ENCODE data around the gene CD38. TPM values are rescaled to one million over a fixed set of nuclear protein-coding genes. Genes with fewer than 3 reads are reported as not detected.
"Not testable (repeated sequence)": the region's sequence is repeated elsewhere in the genome, so short reads cannot be mapped to it uniquely, and the experiment has no call there.

Gene CD38
- 0.94 TPM for polyA plus RNA-seq (ENCODE audit: insufficient read length)

DNA sequence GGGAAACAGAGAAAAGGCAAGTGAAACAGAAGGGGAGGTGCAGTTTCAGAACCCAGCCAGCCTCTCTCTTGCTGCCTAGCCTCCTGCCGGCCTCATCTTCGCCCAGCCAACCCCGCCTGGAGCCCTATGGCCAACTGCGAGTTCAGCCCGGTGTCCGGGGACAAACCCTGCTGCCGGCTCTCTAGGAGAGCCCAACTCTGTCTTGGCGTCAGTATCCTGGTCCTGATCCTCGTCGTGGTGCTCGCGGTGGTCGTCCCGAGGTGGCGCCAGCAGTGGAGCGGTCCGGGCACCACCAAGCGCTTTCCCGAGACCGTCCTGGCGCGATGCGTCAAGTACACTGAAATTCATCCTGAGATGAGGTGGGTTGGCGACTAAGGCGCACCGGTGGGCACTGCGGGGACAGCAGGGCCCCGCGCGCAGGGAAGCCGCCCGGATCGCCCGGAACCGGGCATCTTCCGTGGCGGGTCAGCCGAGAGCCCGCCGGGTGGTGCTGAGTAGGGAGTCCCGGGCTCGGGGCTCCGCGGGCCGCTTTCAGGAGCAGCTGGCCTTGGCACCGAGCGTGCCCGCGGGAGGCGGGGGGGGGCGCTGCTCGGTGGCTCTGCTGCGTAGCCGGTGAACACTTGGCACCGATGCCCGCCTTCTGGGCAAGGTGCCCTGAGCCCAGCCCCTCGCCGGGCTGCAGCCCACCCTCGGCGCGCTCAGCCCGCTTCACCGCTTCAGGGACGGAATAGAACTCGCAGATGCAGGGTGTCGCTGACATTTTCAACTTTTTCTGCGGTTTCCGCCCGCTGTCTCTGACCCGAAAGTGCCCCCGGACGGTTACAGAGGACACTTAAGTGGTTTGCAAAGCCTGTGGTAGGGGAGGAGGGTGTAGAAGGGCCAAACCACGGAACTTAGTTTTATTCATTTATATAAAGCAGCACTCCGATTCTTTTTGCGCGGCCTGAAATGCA is at the start of gene CD38:
Gene CD38 (plus strand): TSS at position 40 of the 953 bp plus-strand sequence. CDS start 87 bp downstream, at position 127.
- no peak for DNase-seq (ENCODE audit: low read depth)

DNA sequence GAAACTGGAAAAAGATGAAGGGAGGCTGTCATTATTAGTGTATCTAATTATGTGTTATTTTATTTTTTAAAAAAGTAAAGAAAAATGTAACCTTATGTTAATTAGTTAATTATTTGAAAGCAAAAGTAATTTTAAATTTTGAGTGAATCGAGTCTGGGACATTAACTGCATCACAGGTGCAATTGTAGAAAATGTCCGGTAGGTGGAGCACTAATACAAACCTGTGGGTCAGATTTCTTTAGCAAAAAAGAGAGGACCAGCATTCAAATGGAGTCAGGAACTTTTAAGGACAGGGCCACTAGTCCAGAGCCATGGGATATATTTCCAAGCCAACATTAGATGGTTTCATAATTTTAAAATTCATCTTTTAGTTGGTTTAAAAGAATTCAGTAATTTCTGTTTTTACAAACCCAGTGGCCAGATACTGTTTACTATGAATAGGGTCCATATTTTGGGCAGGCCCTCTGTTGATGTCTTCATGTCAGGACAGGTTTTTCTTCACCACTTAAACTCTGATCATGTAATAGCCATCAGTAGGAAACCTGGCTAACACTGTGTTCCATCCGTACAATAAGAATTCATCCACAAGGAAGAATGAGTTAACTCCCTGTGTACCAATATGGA is 48.1 kb upstream of the CD38 start:
- DNase-seq (ENCODE audit: low read depth), result no peak

GRCh38 chr4:15733061-15733460 is 45.1 kb upstream of the CD38 start:
- DNase-seq (ENCODE audit: low read depth), result not testable (repeated sequence)

DNA sequence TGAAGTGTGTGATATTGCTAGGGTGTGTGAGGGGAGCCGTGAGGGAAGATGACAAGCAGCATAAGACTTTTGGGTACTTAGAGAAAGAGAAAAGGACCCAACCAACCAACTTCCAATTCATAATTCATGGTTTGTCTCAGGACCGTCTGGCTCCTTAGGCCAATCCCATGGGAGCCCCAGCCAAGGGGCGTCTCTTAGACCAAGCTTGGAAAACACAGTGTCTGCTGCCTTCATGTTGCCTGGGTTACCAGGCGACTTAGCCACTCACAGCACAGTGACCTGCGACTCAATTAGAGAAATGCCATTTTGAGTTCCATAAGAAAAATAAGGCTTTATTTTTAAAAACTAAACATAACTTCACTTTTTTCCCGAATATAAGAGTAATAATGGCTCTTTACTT is 42.6 kb upstream of the CD38 start:
- DNase-seq (ENCODE audit: low read depth), result no peak

DNA sequence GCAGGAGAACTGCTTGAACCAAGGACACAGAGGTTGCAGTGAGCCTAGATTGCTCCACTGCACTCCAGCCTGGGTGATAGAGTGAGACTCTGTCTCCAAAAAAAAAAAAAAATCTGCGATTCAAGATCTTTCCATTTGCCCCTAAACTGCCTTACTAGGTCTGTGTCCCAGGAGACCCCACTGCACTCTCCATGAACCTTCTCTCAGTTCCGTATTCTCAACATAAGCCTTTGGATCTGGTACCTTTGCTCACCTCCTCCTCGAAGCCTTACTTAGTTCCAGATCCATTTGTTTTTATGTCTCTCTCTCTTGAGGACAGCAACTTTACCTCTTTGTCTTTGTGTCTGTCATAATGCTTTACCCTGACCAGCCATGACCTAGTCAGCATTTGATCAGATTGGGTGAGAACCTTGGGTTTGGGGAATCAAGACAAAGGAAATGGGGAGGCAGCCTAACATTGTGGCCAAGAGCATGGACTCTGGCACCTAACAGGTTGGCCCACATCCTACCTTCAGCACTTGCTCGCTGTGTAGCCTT is 41.5 kb upstream of the CD38 start:
- DNase-seq (ENCODE audit: low read depth), result no peak

GRCh38 chr4:15737255-15737654 is 40.9 kb upstream of the CD38 start:
- no peak for DNase-seq (ENCODE audit: low read depth)

- no peak for DNase-seq (ENCODE audit: low read depth)
Measured at GRCh38 chr4:15738877-15739276, 39.3 kb upstream of the CD38 start.

DNA sequence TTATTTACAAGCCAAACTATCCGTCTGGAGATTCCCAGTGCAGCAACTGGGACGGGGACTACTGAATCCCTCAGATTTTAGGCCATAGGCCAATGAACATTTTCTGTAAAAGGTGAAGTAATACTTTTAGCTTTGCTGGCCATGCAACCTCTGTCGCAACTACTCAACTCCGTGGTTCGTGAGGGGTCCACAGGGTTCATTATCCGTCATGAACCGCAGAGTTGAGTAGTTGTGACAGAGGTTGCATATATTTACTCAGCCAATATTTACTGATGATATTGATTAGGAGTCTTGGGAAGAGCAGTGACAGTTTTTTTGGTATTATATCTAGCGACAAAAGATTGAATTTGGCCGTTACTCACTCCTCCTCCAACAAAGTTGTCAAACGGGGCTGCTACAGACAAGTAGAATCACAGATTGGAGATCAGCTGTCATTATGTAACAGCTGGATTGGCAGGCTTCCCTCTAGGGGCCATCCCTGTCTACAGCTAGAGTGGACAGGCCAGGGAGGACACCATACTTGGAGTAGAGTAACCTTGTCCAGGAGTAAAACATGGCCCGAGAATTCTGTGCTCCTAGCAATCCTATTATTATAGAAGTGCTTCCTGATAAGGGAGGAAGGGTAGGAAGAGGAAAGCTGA is 37.2 kb upstream of the CD38 start:
- no peak for DNase-seq (ENCODE audit: low read depth)

- no peak for DNase-seq (ENCODE audit: low read depth)
Measured at GRCh38 chr4:15742083-15742582, 36.0 kb upstream of the CD38 start.

GRCh38 chr4:15742637-15743036 is 35.5 kb upstream of the CD38 start:
- no peak for DNase-seq (ENCODE audit: low read depth)

- DNase-seq (ENCODE audit: low read depth), result no peak
Measured at GRCh38 chr4:15744016-15744545, 34.0 kb upstream of the CD38 start.

- no peak for DNase-seq (ENCODE audit: low read depth)
Measured at GRCh38 chr4:15746110-15746509, 32.0 kb upstream of the CD38 start.

GRCh38 chr4:15749001-15749400 is 29.1 kb upstream of the CD38 start:
- DNase-seq (ENCODE audit: low read depth), result no peak

GRCh38 chr4:15751153-15751552 is 27.0 kb upstream of the CD38 start:
- DNase-seq (ENCODE audit: low read depth), result no peak

- no peak for DNase-seq (ENCODE audit: low read depth)
Measured at GRCh38 chr4:15753081-15753480, 25.0 kb upstream of the CD38 start.

DNA sequence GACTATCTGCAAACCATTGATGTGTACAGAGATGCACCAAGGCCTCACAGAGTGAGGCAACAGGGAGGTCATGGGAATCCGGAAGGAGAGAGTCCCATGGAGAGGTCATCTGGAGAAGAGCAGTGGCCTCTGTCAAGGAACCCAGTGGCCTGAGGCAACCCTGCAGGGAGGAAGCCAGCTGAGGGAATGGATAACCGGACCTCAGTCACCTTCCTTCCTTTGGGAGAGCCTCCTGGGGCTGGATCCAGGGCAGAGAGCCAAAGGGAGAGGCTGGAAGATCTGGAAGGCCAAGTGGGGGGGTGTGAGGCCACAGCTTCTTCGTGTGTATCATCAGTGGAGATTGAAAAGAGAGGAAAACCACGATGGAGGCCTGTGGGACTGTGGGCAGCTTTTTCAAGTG is 24.3 kb upstream of the CD38 start:
- no peak for DNase-seq (ENCODE audit: low read depth)

DNA sequence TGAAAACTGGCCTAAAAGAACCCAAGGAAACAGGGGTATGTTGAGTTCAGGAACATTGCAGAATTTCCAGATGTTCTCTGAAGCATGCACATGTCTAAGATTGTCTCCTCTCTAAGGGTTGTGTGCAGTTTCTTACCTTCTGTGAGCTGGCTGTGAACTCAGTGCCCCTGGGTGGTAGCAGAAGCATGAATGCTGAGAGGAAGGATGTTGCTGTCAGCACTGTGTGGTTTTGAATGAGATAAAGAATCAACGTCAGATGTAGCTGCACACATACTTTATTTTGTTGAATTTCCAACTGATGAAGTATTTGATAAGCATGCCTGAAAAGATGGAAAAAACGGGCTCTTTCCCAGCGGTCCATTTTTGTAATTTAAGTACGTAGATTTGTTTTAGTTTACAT is 23.8 kb upstream of the CD38 start:
- no peak for DNase-seq (ENCODE audit: low read depth)

- no peak for DNase-seq (ENCODE audit: low read depth)
Measured at GRCh38 chr4:15755321-15756155, 22.6 kb upstream of the CD38 start.

DNA sequence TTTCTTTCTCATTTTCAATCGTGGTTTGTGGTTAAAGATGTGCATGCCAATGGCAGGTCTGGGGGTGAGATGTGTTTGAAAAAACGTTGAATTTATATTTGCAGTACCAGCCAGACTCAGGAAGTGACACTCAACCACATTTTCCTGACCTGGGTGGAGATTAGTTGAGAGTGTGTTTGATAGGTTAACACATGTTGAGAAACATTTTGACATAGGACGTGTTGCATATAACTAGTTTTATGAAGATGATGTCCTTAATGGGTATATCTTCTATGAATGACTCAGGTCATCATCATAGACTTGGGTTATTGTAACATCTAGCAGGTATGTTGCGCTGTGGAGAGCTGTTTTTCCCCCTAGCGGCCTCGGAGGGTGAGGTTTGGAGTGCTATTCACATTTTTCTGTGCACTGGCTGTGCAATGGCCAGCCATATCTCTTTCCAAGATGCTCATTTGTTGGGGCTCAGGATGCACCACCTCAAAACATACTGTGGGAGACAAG is 21.7 kb upstream of the CD38 start:
- no peak for DNase-seq (ENCODE audit: low read depth)

GRCh38 chr4:15757054-15757453 is 21.1 kb upstream of the CD38 start:
- no peak for DNase-seq (ENCODE audit: low read depth)

- no peak for DNase-seq (ENCODE audit: low read depth)
Measured at GRCh38 chr4:15758294-15758693, 19.8 kb upstream of the CD38 start.
